Measurements from ENCODE around the gene PPP2R2B.
A peak's percentile ranks its signal among the peaks of the same experiment; 100 is the strongest.
"Not testable (repeated sequence)": the region's sequence is repeated elsewhere in the genome, so short reads cannot be mapped to it uniquely, and the experiment has no call there.

PPP2R2B gene

DNA sequence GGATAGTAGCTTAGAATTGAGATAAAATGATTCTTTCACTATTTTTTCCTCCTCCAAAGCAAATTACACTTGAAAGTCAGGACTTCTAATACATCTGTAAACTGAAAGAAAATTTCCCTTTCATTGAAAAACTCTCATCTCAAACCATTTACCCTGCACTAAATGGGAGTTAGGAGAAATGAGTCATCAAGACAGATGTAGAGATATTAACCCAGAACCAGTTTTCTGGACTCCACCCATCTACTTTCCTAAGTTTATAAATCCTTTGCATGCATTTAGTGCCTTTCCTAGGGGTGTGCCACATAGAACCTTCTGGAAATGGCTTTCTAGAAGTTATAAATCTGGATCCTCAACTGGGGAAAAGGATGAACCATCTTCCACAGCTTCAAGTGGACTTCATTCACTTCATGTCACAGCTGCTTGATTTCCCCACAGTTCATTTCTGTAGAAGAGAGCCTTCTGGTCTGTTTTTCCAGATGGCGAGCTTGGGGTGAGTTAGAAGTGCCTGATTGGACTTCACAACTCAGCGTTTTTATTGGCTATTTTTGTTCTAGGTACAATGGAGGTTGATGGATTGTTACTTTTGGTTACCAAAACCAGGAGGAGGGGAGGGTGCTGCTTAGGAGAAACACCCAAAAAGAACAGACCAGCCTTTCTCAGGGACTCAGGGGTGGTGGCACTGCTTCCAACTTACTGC lies 290.1 kb downstream of the PPP2R2B start:
- DNase-seq = no peak

GRCh38 chr5:146586752-146587151 lies 291.8 kb downstream of the PPP2R2B start:
- no peak for DNase-seq

DNA sequence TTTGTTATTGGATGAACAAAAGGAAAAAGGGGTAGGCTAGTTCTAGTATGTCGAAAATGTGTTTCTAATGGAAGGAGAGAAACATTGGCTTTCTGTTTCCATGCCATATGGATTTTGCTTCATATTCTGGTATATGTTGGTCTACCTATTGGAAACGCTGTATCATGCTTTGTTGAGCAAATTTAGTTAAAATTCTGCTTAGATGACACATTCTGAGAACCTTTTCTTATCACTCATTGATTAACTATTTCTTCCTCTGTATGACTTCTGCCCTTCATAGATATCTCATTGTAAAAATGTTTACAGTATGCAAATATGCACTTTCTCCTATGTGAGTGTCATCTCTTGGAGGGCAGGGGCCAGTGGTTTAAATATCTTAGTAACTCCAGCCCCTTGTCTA lies 293.8 kb downstream of the PPP2R2B start:
- no peak for DNase-seq

DNA sequence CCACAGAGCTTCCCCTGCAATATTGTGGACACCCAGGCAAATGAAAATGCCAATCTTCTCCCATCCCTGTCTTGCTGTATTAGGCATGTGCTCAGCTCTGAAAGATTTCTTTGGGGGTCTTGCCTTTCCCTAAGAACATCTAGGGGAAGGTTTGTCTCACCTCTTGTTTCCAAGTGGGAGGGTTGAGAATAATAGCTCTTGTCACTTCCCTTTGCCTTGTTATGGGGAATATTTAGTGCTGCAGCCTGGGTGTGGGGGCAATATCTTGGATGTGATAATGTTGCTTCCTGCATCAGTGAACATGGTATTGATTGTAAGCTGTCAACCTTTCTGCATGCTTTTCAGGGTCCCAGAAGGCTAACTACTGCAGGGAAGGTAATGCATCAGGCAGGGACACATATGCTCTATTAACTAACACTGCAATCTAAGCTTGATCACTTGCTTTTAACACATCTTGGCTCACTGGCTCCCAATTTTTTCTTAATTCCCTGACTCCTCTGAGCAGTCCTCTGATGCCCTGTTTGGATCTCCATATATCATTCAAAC lies 296.4 kb downstream of the PPP2R2B start:
- no peak for DNase-seq

DNA sequence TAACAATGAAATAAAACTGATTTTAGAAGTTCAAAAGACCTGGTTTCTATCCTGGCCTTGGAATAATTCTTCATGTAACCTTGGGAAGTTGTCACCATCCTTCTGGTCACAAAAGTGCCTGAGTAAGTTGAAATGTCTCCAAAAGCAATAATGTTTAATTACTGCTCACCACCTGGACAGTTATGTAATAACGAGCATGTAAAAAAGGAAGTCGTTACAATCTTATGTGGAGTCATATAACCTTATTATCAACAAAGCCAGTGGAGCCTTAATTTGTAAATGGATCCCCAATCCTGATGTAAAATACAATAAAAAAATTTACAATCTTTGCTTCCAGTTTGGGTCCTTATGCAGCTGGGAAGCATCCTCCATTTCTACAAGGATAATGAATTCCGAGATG lies 298.3 kb downstream of the PPP2R2B start:
- no peak for DNase-seq

GRCh38 chr5:146574713-146575112 lies 303.8 kb downstream of the PPP2R2B start:
- no peak for DNase-seq

GRCh38 chr5:146568161-146568560 lies 310.4 kb downstream of the PPP2R2B start:
- no peak for DNase-seq

DNA sequence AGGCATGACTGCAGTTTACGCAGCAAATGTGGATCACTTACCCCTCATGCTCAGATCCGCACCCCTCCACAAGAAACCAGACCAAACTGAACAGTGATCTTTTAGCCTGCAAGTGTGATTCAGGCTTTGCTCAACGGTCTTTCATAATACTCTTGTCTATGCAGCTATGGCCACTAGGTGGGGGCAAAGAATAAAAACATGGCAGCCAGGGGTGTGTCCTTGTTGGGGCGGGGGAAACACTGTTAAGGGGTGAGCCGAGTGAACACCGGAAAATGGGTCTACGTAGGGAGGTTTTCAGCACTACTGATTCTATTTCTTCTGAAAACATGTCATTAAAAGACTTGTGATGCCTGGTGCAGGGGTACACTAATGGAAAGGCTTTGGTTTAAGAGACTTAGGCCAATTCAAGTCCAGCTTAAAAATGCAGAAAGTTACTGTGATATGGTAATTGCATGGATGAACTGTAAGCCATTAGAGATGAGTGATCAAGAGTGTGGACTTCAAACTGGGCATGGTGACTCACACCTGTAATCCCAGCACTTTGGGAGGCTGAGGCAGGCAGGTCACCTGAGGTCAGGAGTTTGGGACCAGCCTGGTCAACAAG lies 312.7 kb downstream of the PPP2R2B start:
- DNase-seq = peak; percentile 43

DNA sequence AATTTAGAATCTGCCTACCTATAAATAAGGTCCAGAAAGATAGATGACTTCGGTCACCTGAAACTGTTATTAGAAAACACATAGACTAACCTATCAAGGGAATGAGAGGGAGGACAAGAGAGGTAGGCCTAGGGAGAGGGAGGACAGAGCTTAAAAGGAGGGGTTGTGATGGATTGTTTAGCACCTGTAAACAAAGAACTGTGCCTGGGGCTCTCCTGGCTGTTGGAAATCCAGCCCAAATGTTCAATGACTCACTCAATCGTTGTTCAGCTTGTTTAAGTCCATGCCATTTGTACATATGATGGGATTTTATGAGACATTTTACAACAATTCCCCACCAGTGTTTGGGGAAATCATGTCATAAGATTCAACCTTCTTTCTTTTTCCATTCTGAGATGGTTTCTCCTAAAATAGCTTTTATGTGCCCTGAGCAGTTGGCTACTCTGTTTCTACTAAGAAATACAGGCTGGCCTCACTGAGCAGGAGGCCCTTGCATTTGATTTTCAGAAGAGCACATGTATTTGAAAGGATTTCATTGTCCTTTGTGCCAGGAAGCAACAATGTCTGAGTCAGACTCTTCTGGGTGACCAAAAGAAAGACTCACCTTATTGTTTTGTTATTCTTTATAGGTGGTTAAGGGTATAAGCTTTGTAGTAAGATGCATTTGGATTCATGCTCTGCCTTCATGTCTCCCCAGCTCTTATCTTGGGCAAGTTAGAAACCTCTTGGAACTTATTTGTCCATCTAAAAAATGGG lies 314.4 kb downstream of the PPP2R2B start:
- no peak for DNase-seq

- no peak for DNase-seq
Measured at GRCh38 chr5:146562461-146562860, 316.1 kb downstream of the PPP2R2B start.

DNA sequence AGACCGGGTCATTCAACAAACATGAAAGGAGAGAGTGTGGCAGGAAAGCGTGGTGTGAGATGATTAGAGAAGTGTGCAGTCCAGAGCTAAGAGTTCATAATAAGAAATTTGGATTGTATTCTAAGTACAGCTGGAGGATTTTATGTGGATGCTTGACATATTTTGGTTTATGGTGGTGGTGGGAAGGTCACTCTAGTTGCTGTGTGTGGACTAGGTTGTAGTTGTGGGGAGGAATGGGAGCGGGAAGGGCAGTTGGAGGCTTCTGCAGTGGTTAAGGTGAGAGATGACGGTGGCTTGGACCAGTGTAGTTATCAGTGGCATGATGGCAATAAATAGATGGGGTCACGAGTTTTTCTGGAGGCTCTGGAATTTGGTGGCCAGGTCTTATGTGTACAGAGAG lies 316.8 kb downstream of the PPP2R2B start:
- DNase-seq = no peak

GRCh38 chr5:146560205-146560812 lies 318.2 kb downstream of the PPP2R2B start:
- no peak for DNase-seq

DNA sequence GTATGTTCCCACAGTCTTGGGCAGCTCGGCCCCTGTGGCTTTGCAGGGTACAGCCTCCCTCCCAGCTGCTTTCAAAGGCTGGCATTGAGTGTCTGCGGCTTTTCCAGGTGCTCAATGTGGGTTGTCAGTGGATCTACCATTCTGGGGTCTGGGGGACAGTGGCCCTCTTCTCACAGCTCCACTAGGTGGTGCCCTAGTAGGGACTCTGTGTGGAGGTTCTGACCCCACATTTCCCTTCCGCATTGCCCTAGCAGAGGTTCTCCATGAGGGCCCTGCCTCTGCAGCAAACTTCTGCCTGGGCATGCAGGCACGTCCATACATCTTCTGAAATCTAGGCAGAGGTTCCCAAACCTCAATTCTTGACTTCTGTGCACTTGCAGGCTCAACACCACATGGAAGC lies 321.7 kb downstream of the PPP2R2B start:
- not testable (repeated sequence) for DNase-seq

- no peak for DNase-seq
Measured at GRCh38 chr5:146553446-146553845, 325.1 kb downstream of the PPP2R2B start.

GRCh38 chr5:146549615-146550014 lies 328.9 kb downstream of the PPP2R2B start:
- no peak for DNase-seq

GRCh38 chr5:146548781-146549449 lies 329.6 kb downstream of the PPP2R2B start:
- DNase-seq = no peak

DNA sequence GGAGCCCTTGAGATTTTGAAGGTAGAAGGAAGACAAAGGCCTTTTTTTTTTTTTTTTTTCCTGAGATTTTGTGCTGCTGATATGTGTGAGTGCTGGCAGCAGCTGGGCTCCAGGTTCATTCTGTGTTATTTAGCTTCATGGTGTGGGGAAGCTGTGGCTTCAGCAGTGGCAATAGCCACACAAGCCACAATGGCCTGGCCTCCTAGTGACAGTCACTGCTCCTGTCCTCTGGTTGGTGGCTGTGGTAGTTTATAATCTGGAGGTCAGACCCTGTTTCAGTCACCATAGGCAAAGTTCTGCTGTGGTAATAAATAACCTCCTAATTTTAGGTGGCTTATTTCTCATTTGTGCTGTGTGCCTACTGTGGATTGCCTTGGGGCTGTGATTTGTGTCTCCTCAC lies 334.3 kb downstream of the PPP2R2B start:
- DNase-seq = no peak

GRCh38 chr5:146541958-146542849 lies 336.4 kb downstream of the PPP2R2B start:
- DNase-seq = peak; percentile 53

- peak; percentile 6 for DNase-seq
Measured at GRCh38 chr5:146540414-146540813, 338.1 kb downstream of the PPP2R2B start.

DNA sequence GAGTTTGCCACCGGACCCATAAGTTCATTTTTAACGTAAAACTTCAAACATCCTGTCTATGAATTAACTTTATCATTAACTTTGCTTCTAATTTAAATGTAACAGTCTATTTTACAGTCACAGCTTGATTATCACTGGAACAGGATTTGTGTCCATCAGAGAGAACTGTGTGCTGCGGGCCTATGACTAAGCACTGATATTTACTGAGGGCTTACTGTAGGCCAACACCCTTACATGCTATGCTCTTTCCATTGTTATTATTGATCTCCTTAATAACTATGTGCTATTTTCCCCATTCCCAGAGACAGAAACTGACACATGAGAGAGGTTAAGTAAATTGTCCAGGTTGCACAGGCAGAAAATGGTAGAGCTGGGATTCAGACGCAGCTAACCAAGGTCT lies 338.6 kb downstream of the PPP2R2B start:
- DNase-seq = no peak

DNA sequence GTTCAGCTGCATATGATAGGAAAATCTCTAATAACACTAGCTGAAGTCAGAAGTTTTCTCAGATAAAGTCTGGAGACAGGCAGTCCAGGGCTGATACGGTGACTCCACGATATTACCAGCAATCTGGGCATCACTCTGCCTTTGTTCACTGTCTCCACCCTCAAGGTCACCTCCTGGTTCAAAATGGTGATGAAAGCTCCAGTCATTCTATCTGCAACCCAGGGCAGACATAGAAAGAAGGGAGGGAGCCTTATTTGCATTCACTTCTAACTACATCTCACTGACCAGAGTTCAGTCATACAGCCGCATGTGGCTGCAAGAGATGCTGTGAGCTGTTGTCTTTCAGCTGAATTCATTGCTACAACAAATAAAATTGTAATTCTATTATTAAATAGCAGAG lies 340.1 kb downstream of the PPP2R2B start:
- DNase-seq = no peak

GRCh38 chr5:146533882-146534281 lies 344.7 kb downstream of the PPP2R2B start:
- no peak for DNase-seq
